GM19035 (cell line): ENCODE measurements around the gene TMPRSS2.
"Not testable (repeated sequence)": the region's sequence is repeated elsewhere in the genome, so short reads cannot be mapped to it uniquely, and the experiment has no call there.

Experiments
- ATAC-seq: cut with Tn5 transposase; IDR thresholded peaks from one replicate; pipeline ENCODE4 v1.9.1; 2021; ENCODE audit not compliant: unreplicated experiment

TMPRSS2 gene

GRCh38 chr21:41428311-41428710, 79.6 kb downstream of the TMPRSS2 start:
- no peak for ATAC-seq

GRCh38 chr21:41427556-41427955, 80.4 kb downstream of the TMPRSS2 start:
- no peak for ATAC-seq

- peak; percentile 9 for ATAC-seq
Observed at GRCh38 chr21:41426676-41427404, 81.1 kb downstream of the TMPRSS2 start.

GRCh38 chr21:41425954-41426675, 81.8 kb downstream of the TMPRSS2 start, which contains the start of gene MX1:
Gene MX1, plus strand, starts transcription at chr21:41426239. Its CDS starts 5,832 bp downstream, at chr21:41432071.
- peak; percentile 90 for ATAC-seq

GRCh38 chr21:41425588-41425953, 82.4 kb downstream of the TMPRSS2 start:
- ATAC-seq: no peak

GRCh38 chr21:41423305-41423636, 84.7 kb downstream of the TMPRSS2 start:
- ATAC-seq: not testable (repeated sequence)

GRCh38 chr21:41422546-41423304, 85.2 kb downstream of the TMPRSS2 start:
- no peak for ATAC-seq

GRCh38 chr21:41420998-41421397, 87.0 kb downstream of the TMPRSS2 start:
- not testable (repeated sequence) for ATAC-seq

GRCh38 chr21:41419921-41420862, 87.8 kb downstream of the TMPRSS2 start:
- peak; percentile 80 for ATAC-seq

- no peak for ATAC-seq
Observed at GRCh38 chr21:41418956-41419680, 88.8 kb downstream of the TMPRSS2 start.

- no peak for ATAC-seq
Observed at GRCh38 chr21:41418393-41418792, 89.6 kb downstream of the TMPRSS2 start.

- ATAC-seq: not testable (repeated sequence)
Observed at GRCh38 chr21:41417505-41417904, 90.5 kb downstream of the TMPRSS2 start.
